GM12878 (cell line): Measurements from ENCODE around the gene VEZF1. TPM values are rescaled to one million over a fixed set of nuclear protein-coding genes. Genes with fewer than 3 reads are reported as not detected.

Experiments used
- ATAC-seq: fragments of 200-7000 bp; cut with Tn5 transposase; 3 replicates; pipeline ENCODE4 v1.9.1; 2020; ENCODE audit warnings: mild to moderate bottlenecking, moderate library complexity
- Bru-seq: library from RNA; stranded (reverse); fragments of 400-500 nt; gene quantifications from one replicate; lab custom pipeline; 2021; lab: Mats Ljungman, UMichigan
- BruChase-seq, 2 experiments: library from RNA; stranded (reverse); fragments of 400-500 nt; gene quantifications; one replicate each; lab custom pipeline; 2021; lab: Mats Ljungman, UMichigan
- BruUV-seq: library from RNA; stranded (reverse); fragments of 400-500 nt; replicated peaks from 2 replicates; lab custom pipeline; 2021; lab: Mats Ljungman, UMichigan
- CTCF ChIA-PET: fragments of 300-600 bp; sonication (Branson Sonifier 250); formaldehyde crosslinking; extraction: SDS; loops from one replicate; lab custom pipeline; 2021; ENCODE audit warnings: inconsistent platforms; lab: Yijun Ruan, JAX
- POLR2A ChIA-PET: fragments of 350-600 bp; formaldehyde crosslinking; extraction: SDS; loops from one replicate; lab custom pipeline; 2021; ENCODE audit warnings: inconsistent platforms; lab: Charles Lee
- RAD21 ChIA-PET: fragments of 300-600 bp; sonication (Branson Sonifier 250); formaldehyde crosslinking; loops from one replicate; lab custom pipeline; 2023; ENCODE audit warnings: antibody characterized with exemption; ENCODE audit not compliant: unreplicated experiment; lab: Charles Lee
- SMC1A ChIA-PET: fragments of 300-600 bp; sonication (Branson Sonifier 250); formaldehyde crosslinking; loops from one replicate; lab custom pipeline; 2023; ENCODE audit not compliant: unreplicated experiment, uncharacterized antibody; lab: Charles Lee
- DNase-seq: peaks from one replicate; pipeline ENCODE4 v3.0.0-alpha.2; 2011; ENCODE audit warnings: low read depth, low spot score
- FAIRE-seq: peaks from 3 replicates; lab custom pipeline; 2011; peaks lifted over from hg19 to GRCh38; lab: Jason Lieb, UNC
- H2AFZ ChIP-seq: 2 replicates; pipeline ENCODE4 v1.6.0; 2011; ENCODE audit warnings: low read depth, low read length, control low read depth; ENCODE audit not compliant: control insufficient read depth
- H3K27ac ChIP-seq: 2 replicates; pipeline ENCODE4 v1.5.1; 2011; ENCODE audit warnings: control low read depth; ENCODE audit not compliant: control insufficient read depth, insufficient read depth
- H3K27me3 ChIP-seq, 2 experiments: replicated peaks in 1 of 2; 2 replicates each; pipeline versions ENCODE4 v1.6.0 to v1.6.1; 2011; ENCODE audit warnings: low read length in 1 of 2; ENCODE audit not compliant: control insufficient read depth in 2 of 2, insufficient read depth in 2 of 2
- H3K36me3 ChIP-seq, 2 experiments: 2 replicates each; pipeline ENCODE4 v1.5.1; 2011; ENCODE audit warnings: low read length in 1 of 2; ENCODE audit not compliant: control insufficient read depth in 2 of 2, insufficient read depth in 2 of 2
- H3K4me1 ChIP-seq: 2 replicates; pipeline ENCODE4 v1.6.1; 2011; ENCODE audit warnings: mild to moderate bottlenecking, low read length, moderate library complexity, mixed read lengths; ENCODE audit not compliant: control insufficient read depth, insufficient read depth
- H3K4me2 ChIP-seq: 2 replicates; pipeline ENCODE4 v1.6.0; 2011; ENCODE audit warnings: control low read depth; ENCODE audit not compliant: control insufficient read depth, insufficient read depth
- H3K4me3 ChIP-seq: fragments of 200-600 bp; sonication (generic); 2 replicates; pipeline ENCODE4 v1.5.1; 2016
- H3K79me2 ChIP-seq: 2 replicates; pipeline ENCODE4 v1.6.0; 2011; ENCODE audit warnings: low read length; ENCODE audit not compliant: control insufficient read depth, insufficient read depth
- H3K9ac ChIP-seq: 2 replicates; pipeline ENCODE4 v1.8.0; 2011; ENCODE audit warnings: low read length, control low read depth, mixed read lengths; ENCODE audit not compliant: control insufficient read depth, insufficient read depth
- H3K9me3 ChIP-seq: replicated peaks from 3 replicates; pipeline ENCODE4 v1.5.1; 2011; ENCODE audit warnings: mild to moderate bottlenecking, low read length; ENCODE audit not compliant: control insufficient read depth, insufficient read depth
- H4K20me1 ChIP-seq: 2 replicates; pipeline ENCODE4 v1.6.0; 2011; ENCODE audit not compliant: control insufficient read depth, insufficient read depth
- ASH2L ChIP-seq: fragments of 300-600, 200-600 bp; sonication (generic); IDR thresholded peaks from 2 replicates; pipeline ENCODE4 v1.6.1; 2017; ENCODE audit warnings: low read depth, mild to moderate bottlenecking, borderline replicate concordance
- BMI1 ChIP-seq: fragments of 450-650 bp; IDR thresholded peaks from 2 replicates; pipeline ENCODE4 v1.6.1; 2016; ENCODE audit warnings: mild to moderate bottlenecking, moderate library complexity, borderline replicate concordance
- CREB1 ChIP-seq: IDR thresholded peaks from 2 replicates; pipeline ENCODE4 v1.6.1; 2012; ENCODE audit warnings: low read depth, mild to moderate bottlenecking, inconsistent platforms
- CREM ChIP-seq: IDR thresholded peaks from 2 replicates; pipeline ENCODE4 v1.6.1; 2014; ENCODE audit warnings: antibody characterized with exemption, low read depth
- EGR1 ChIP-seq, 2 experiments: IDR thresholded peaks; 1 replicate in 1 of 2; 2 replicates in 1 of 2; pipeline ENCODE4 v1.6.1; 2011 to 2012; ENCODE audit warnings: low read depth in 2 of 2, low read length in 2 of 2, borderline replicate concordance in 1 of 2, mild to moderate bottlenecking in 1 of 2, moderate library complexity in 1 of 2
- FOS ChIP-seq: IDR thresholded peaks from 3 replicates; pipeline ENCODE4 v1.6.1; 2011; ENCODE audit warnings: borderline replicate concordance; ENCODE audit not compliant: insufficient read length; ENCODE audit errors: extremely low read depth
- IRF4 ChIP-seq: IDR thresholded peaks from 2 replicates; pipeline ENCODE4 v1.6.1; 2011; ENCODE audit warnings: low read depth, low read length
- MLLT1 ChIP-seq: fragments of 450-650 bp; IDR thresholded peaks from 2 replicates; pipeline ENCODE4 v1.6.1; 2016; ENCODE audit warnings: mild to moderate bottlenecking
- POLR2AphosphoS2 ChIP-seq: IDR thresholded peaks from 2 replicates; pipeline ENCODE4 v1.6.1; 2011; ENCODE audit warnings: low read depth, mild to moderate bottlenecking, low read length, improper control_type of control experiment, moderate library complexity
- SRF ChIP-seq, 2 experiments: IDR thresholded peaks; 2 replicates each; pipeline ENCODE4 v1.6.1; 2011; ENCODE audit warnings: low read depth in 2 of 2, low read length in 2 of 2, mild to moderate bottlenecking in 1 of 2, moderate library complexity in 1 of 2
- TCF12 ChIP-seq: IDR thresholded peaks from 2 replicates; pipeline ENCODE4 v1.6.1; 2011; ENCODE audit warnings: low read depth, mild to moderate bottlenecking, low read length
- ZBTB11 ChIP-seq: fragments of 450-650 bp; formaldehyde crosslinking; IDR thresholded peaks from 2 replicates; pipeline ENCODE4 v1.5.0; 2022; ENCODE audit warnings: mild to moderate bottlenecking, missing genetic modification characterization
- WGBS: methylation state at CpG from one replicate; pipeline ENCODE4 v1.1.6; 2016; ENCODE audit warnings: low lambda C conversion rate; ENCODE audit not compliant: insufficient replicate concordance, insufficient coverage; ENCODE audit errors: missing lambda C conversion rate; 5-methylcytosine and 5-hydroxymethylcytosine counted together
- in situ Hi-C: fragments of 300-500 bp; cut with MboI; formaldehyde crosslinking; loops from 9 replicates; pipeline ENCODE4 v1.14.3; 2018; ENCODE audit warnings: mixed read lengths
- intact Hi-C: fragments of 100-400 bp; cut with micrococcal nuclease; formaldehyde crosslinking; loops from one replicate; pipeline ENCODE4 v1.14.2; 2022; ENCODE audit not compliant: unreplicated experiment
- long read RNA-seq, 2 experiments: library from polyadenylated mRNA; unstranded; transcript quantifications; one replicate each; pipeline ENCODE4 v2.0.0, GENCODE V29; 2019 to 2020
- polyA minus RNA-seq, 3 experiments: library from RNA; depleted of rRNA, polyadenylated mRNA; stranded (reverse); fragments of >200 nt; gene quantifications; 2 replicates each; pipeline ENCODE4 v1.2.3, GENCODE V29; 2011
- polyA plus RNA-seq, 11 experiments: library from polyadenylated mRNA; depleted of rRNA in 4 of 11; unstranded in 6 of 11; stranded (reverse) in 5 of 11; fragments of >200 nt; fragmentation: Nextera tagmentation in 4 of 11; fragmentation: Illumina TruSeq in 1 of 11; extraction: Ambion mirVana in 4 of 11; extraction: Trizol in 1 of 11; gene quantifications; 1 replicate in 1 of 11; 2 replicates in 10 of 11; pipeline versions ENCODE4 v1.2.1 to v1.2.3, GENCODE V29; 2011 to 2016; ENCODE audit warnings: inconsistent platforms in 2 of 11, missing spikeins in 2 of 11, low read depth in 1 of 11
- total RNA-seq, 4 experiments: library from RNA; depleted of rRNA in 3 of 4; stranded (reverse); fragments of >200 nt in 3 of 4; fragmentation: Illumina TruSeq in 1 of 4; extraction: Trizol in 1 of 4; gene quantifications; 2 replicates each; pipeline versions ENCODE4 v1.2.1 to v1.2.3, GENCODE V29; 2013 to 2021

The VEZF1 gene
- total RNA-seq (2013; cell fraction: nucleolus; rRNA removed): 36.1 and 37.5 TPM in 2 replicates
- 22.4 and 25.0 TPM in 2 replicates for total RNA-seq (2014; rRNA removed)
- 23.4 and 23.7 TPM in 2 replicates for total RNA-seq (2014; rRNA removed; fragmentation: Illumina TruSeq; extraction: Trizol)
- 22.9 and 25.7 TPM in 2 replicates for total RNA-seq (2021)
- polyA plus RNA-seq (2011; ENCODE audit: low read depth): 9.9 TPM
- polyA plus RNA-seq (2011; rRNA removed): 26.2 and 27.1 TPM in 2 replicates
- polyA plus RNA-seq (2011; cell fraction: cytosol; rRNA removed): 18.8 and 20.1 TPM in 2 replicates
- 26.6 and 31.7 TPM in 2 replicates for polyA plus RNA-seq (2011; cell fraction: nucleus; rRNA removed)
- polyA plus RNA-seq (2012): 14.5 and 15.0 TPM in 2 replicates
- 28.2 and 32.4 TPM in 2 replicates for polyA plus RNA-seq (2014; fragmentation: Illumina TruSeq; extraction: Trizol)
- polyA plus RNA-seq (2014; fragmentation: Nextera tagmentation; extraction: Ambion mirVana): 10 to 100 TPM in 1 of 2 experiments, 1 to 10 TPM in 1; 9.5 to 11.7 TPM
- polyA plus RNA-seq (2014; rRNA removed): 13.7 and 15.1 TPM in 2 replicates
- polyA plus RNA-seq (2016; fragmentation: Nextera tagmentation; extraction: Ambion mirVana): 10 to 100 TPM; 14.8 to 18.2 TPM
- polyA minus RNA-seq (2011; rRNA and poly(A)+ RNA removed): 39.4 and 50.4 TPM in 2 replicates
- polyA minus RNA-seq (2011; cell fraction: cytosol; rRNA and poly(A)+ RNA removed): 13.8 and 19.4 TPM in 2 replicates
- 18.6 and 25.8 TPM in 2 replicates for polyA minus RNA-seq (2011; cell fraction: nucleus; rRNA and poly(A)+ RNA removed)
- Bru-seq, nascent RNA: percentile 90 among the genes with signal in this experiment
- percentile 81 among the genes with signal in this experiment for BruChase-seq, experiment 1, labeled RNA remaining after a 6-hour chase
- BruChase-seq, experiment 2, labeled RNA remaining after a 2-hour chase: percentile 88 among the genes with signal in this experiment
- long read RNA-seq, experiment 1, partial matches to known transcripts: 3 of 6 reads
- long read RNA-seq, experiment 1, other reads (novel, unspliced or antisense): 1 of 6 reads
- long read RNA-seq, experiment 2, partial matches to known transcripts: 0 of 12 reads
- long read RNA-seq, experiment 2, other reads (novel, unspliced or antisense): 12 of 12 reads

- BruUV-seq: no TSS peak
- POLR2A ChIA-PET: interaction anchor here (3.9 kb wide), 1 partner anchor 12 kb away, joined by 11 read pairs; no protein-coding TSS in a partner anchor
- CTCF ChIA-PET: interaction anchor here (1.8 to 3.8 kb wide), 4 partner anchors 12 to 128 kb away, joined by 4 to 65 read pairs (median 35); no protein-coding TSS in a partner anchor
- under 1% methylated on average over 21 of the region's 74 CpGs for WGBS
- ATAC-seq (peak; percentile 73), DNase-seq (no peak), FAIRE-seq (no peak)
- Histone ChIP-seq H2AFZ (peak within 1 kb of the TSS; percentile 83), H3K27ac (peak within 1 kb of the TSS; percentile 56), H3K4me3 (peak within 1 kb of the TSS; percentile 87), H3K79me2 (peaks cover 20% of the 10 kb centered on the region), H3K4me2 (peak within 1 kb of the TSS; percentile 98), H3K9ac (peak within 1 kb of the TSS; percentile 82), H4K20me1 (peaks cover 2% of the 10 kb centered on the region; the same call in 1 of the 2 replicates), H3K36me3 (peaks cover 0 to 3% of the 10 kb centered on the region in 2 experiments; a peak in 2 of 4 replicates), H3K9me3 (no peaks in the 10 kb centered on the region), H3K27me3 (no peaks in the 10 kb centered on the region), H3K4me1 (peaks cover 5% of the 10 kb centered on the region)
- in situ Hi-C loops: no loop called here
- intact Hi-C loops: loop anchor here (5.0 kb wide), 1 partner anchor 40 kb away; no protein-coding TSS in a partner anchor
- RAD21 ChIA-PET: interaction anchor here (0.7 to 3.6 kb wide), 15 partner anchors 9 to 129 kb away, joined by 3 to 55 read pairs (median 6); partner anchors contain the start of genes CUEDC1 and SRSF1
- SMC1A ChIA-PET: interaction anchor here (0.7 to 9.3 kb wide), 10 partner anchors 10 to 131 kb away, joined by 3 to 114 read pairs (median 26); no protein-coding TSS in a partner anchor
- peak; percentile 35; the same call in 1 of the 2 replicates for TF ChIP-seq POLR2AphosphoS2
- no peak for TF ChIP-seq IRF4
- peak in 1 of 2 experiments; percentile 59; a peak in 1 of 3 replicates for TF ChIP-seq EGR1 (IDR thresholded peaks at IDR 0.05; ENCODE audit: borderline replicate concordance in 1 of 2, low read depth in 2 of 2, low read length in 2 of 2)
- TF ChIP-seq ZBTB11 (CRISPR knock-in tag): peak; percentile 11; the same call in 1 of the 2 replicates
- 0 out of 4 replicates have a peak, but pooled peaks of 1 of the 2 experiments have one; percentile 8 for TF ChIP-seq SRF (IDR thresholded peaks at IDR 0.05; ENCODE audit: low read depth in 2 of 2, low read length in 2 of 2)
- TF ChIP-seq MLLT1: 0 out of 2 replicates have a peak, but pooled peaks have one; percentile 38
- no peak for TF ChIP-seq FOS
- TF ChIP-seq BMI1: no peak
- no peak for TF ChIP-seq ASH2L
- TF ChIP-seq TCF12: 0 out of 2 replicates have a peak, but pooled peaks have one; percentile 1
- 0 out of 2 replicates have a peak, but pooled peaks have one; percentile 15 for TF ChIP-seq CREB1
- TF ChIP-seq CREM: 0 out of 2 replicates have a peak, but pooled peaks have one; percentile 16
Observed at GRCh38 chr17:57987581-57988300, at the start of gene VEZF1. Gene VEZF1, minus strand, starts transcription at chr17:57988254. Its CDS starts 143 bp downstream, at chr17:57988111.
